ENCODE data around the gene DCTN1. TPM values are rescaled to one million over a fixed set of nuclear protein-coding genes. Genes with fewer than 3 reads are reported as not detected.

DCTN1 gene
- total RNA-seq, 1 donor from 2014 or later = 100 TPM

- peaks cover 20% of the 10 kb centered on the region for H3K4me1 ChIP-seq
- H3K79me2 ChIP-seq (ENCODE audit: low read depth) = peaks cover 93% of the 10 kb centered on the region
- H3K9ac ChIP-seq = no peak overlapping the region
- H3K27ac Mint-ChIP-seq = no peak overlapping the region
- H3K27me3 ChIP-seq = no peaks in the 10 kb centered on the region
- H2AFZ ChIP-seq (replicated peaks) = no peak overlapping the region
- H4K20me1 ChIP-seq (ENCODE audit: low read depth) = peaks cover 75% of the 10 kb centered on the region
- no peak overlapping the region for H3K4me3 ChIP-seq
- no peak overlapping the region for H3K4me2 ChIP-seq
- no peaks in the 10 kb centered on the region for H3K9me3 Mint-ChIP-seq
- no peaks in the 10 kb centered on the region for H3F3A ChIP-seq (ENCODE audit: low read depth)
- H3K9me3 ChIP-seq (ENCODE audit: low read depth) = no peaks in the 10 kb centered on the region
- H3K36me3 Mint-ChIP-seq = peaks cover 4% of the 10 kb centered on the region
- no peak overlapping the region for H3K4me3 Mint-ChIP-seq
- TF ChIP-seq EZH2 (IDR thresholded peaks at IDR 0.05) (no peak), CTCF (IDR thresholded peaks at IDR 0.05) (no peak), EZH2phosphoT487 (IDR thresholded peaks at IDR 0.05) (no peak)
- H3K27me3 Mint-ChIP-seq (ENCODE audit: insufficient read depth, low read depth) = peaks cover 2% of the 10 kb centered on the region
- peaks cover 8% of the 10 kb centered on the region for H3K4me1 Mint-ChIP-seq
- H3K36me3 ChIP-seq = no peaks in the 10 kb centered on the region
- no peak for DNase-seq (ENCODE audit: low spot score)
- H3K27ac ChIP-seq = no peak overlapping the region
Measured at GRCh38 chr2:74385396-74385795, 5.3 kb upstream of the DCTN1 start.

- H3K4me3 Mint-ChIP-seq = no peak overlapping the region
- peaks cover 4% of the 10 kb centered on the region for H3K36me3 Mint-ChIP-seq
- Histone ChIP-seq H3K27me3 (no peaks in the 10 kb centered on the region), H3K9ac (no peak overlapping the region), H3K27ac (no peak overlapping the region), H3K9me3 (ENCODE audit: low read depth) (no peaks in the 10 kb centered on the region), H3K4me1 (peaks cover 19% of the 10 kb centered on the region), H4K20me1 (ENCODE audit: low read depth) (peaks cover 75% of the 10 kb centered on the region), H3F3A (ENCODE audit: low read depth) (peaks cover 7% of the 10 kb centered on the region), H2AFZ (replicated peaks) (no peak overlapping the region), H3K36me3 (no peaks in the 10 kb centered on the region), H3K79me2 (ENCODE audit: low read depth) (peaks cover 90% of the 10 kb centered on the region), H3K4me3 (no peak overlapping the region), H3K4me2 (no peak overlapping the region)
- TF ChIP-seq EZH2 (IDR thresholded peaks at IDR 0.05) (no peak), EZH2phosphoT487 (IDR thresholded peaks at IDR 0.05) (no peak), CTCF (IDR thresholded peaks at IDR 0.05) (no peak)
- H3K27me3 Mint-ChIP-seq (ENCODE audit: insufficient read depth, low read depth) = peaks cover 2% of the 10 kb centered on the region
- no peaks in the 10 kb centered on the region for H3K9me3 Mint-ChIP-seq
- no peak overlapping the region for H3K27ac Mint-ChIP-seq
- DNase-seq (ENCODE audit: low spot score) = no peak
- H3K4me1 Mint-ChIP-seq = peaks cover 19% of the 10 kb centered on the region
Measured at GRCh38 chr2:74384051-74384450, 3.9 kb upstream of the DCTN1 start.

GRCh38 chr2:74383254-74383653 is 3.1 kb upstream of the DCTN1 start:
- peaks cover 12% of the 10 kb centered on the region for H3F3A ChIP-seq (ENCODE audit: low read depth)
- peaks cover 27% of the 10 kb centered on the region for H3K4me1 ChIP-seq
- TF ChIP-seq EZH2phosphoT487 (IDR thresholded peaks at IDR 0.05) (no peak), EZH2 (IDR thresholded peaks at IDR 0.05) (no peak), CTCF (IDR thresholded peaks at IDR 0.05) (no peak)
- no peak overlapping the region for H3K4me3 Mint-ChIP-seq
- peaks cover 90% of the 10 kb centered on the region for H3K79me2 ChIP-seq (ENCODE audit: low read depth)
- no peaks in the 10 kb centered on the region for H3K27me3 ChIP-seq
- no peak overlapping the region for H3K27ac ChIP-seq
- H3K27me3 Mint-ChIP-seq (ENCODE audit: insufficient read depth, low read depth) = peaks cover 2% of the 10 kb centered on the region
- DNase-seq (ENCODE audit: low spot score) = no peak
- no peak overlapping the region for H3K27ac Mint-ChIP-seq
- no peak overlapping the region for H3K9ac ChIP-seq
- no peak overlapping the region for H3K4me2 ChIP-seq
- H3K36me3 Mint-ChIP-seq = peaks cover 4% of the 10 kb centered on the region
- H4K20me1 ChIP-seq (ENCODE audit: low read depth) = peaks cover 73% of the 10 kb centered on the region
- H3K9me3 ChIP-seq (ENCODE audit: low read depth) = no peaks in the 10 kb centered on the region
- no peak overlapping the region for H3K4me3 ChIP-seq
- peaks cover 21% of the 10 kb centered on the region for H3K4me1 Mint-ChIP-seq
- no peaks in the 10 kb centered on the region for H3K36me3 ChIP-seq
- H2AFZ ChIP-seq (replicated peaks) = no peak overlapping the region
- H3K9me3 Mint-ChIP-seq = no peaks in the 10 kb centered on the region
